A549 (cell line): ENCODE data around the gene METTL24.

ENCODE experiments used
- JUN ChIP-seq, 2 experiments: fragments of >200 bp; sonication (Bioruptor Twin); formaldehyde crosslinking; IDR thresholded peaks; 2 replicates in 1 of 2; 3 replicates in 1 of 2; pipeline ENCODE4 v1.6.1; 2016 to 2017
- POLR2A ChIP-seq: IDR thresholded peaks from 2 replicates; pipeline ENCODE4 v1.6.1; 2012; ENCODE audit warnings: mild to moderate bottlenecking, low read length
- TF ChIP-seq, protein P1 (sequence below): fragments of >200 bp; sonication (Bioruptor Twin); formaldehyde crosslinking; IDR thresholded peaks from 3 replicates; pipeline ENCODE4 v1.5.1; 2016

DNA sequence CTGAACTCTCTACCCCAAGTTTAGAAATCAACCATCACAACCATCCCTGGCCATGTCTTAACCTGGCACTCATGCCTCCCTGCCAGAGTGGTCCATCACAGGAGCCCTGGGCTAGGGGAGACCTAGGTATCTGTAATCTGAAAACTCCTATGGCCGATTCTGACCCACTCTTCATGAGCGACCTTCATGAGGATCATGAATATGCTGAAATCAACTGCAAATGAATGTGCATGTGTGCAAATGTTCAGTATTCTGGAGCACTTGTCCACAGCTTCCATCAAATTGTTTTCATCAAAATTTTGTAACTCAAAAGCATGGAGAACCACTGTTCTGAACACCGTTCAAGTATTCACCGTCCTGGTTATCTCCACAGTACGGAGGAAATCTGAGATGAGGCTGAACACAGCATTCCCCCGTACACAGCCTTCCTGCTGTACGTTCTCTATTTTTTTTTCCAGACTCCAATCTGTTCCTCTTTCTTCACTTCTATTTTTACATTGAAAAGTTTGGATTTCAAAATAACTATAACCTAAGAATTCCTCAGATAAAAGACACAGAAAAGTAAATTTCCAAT is 17.7 kb downstream of the METTL24 start:
- TF ChIP-seq POLR2A (no peak), JUN (IDR thresholded peaks at IDR 0.05) (no peak)
- TF ChIP-seq, protein P1, sequence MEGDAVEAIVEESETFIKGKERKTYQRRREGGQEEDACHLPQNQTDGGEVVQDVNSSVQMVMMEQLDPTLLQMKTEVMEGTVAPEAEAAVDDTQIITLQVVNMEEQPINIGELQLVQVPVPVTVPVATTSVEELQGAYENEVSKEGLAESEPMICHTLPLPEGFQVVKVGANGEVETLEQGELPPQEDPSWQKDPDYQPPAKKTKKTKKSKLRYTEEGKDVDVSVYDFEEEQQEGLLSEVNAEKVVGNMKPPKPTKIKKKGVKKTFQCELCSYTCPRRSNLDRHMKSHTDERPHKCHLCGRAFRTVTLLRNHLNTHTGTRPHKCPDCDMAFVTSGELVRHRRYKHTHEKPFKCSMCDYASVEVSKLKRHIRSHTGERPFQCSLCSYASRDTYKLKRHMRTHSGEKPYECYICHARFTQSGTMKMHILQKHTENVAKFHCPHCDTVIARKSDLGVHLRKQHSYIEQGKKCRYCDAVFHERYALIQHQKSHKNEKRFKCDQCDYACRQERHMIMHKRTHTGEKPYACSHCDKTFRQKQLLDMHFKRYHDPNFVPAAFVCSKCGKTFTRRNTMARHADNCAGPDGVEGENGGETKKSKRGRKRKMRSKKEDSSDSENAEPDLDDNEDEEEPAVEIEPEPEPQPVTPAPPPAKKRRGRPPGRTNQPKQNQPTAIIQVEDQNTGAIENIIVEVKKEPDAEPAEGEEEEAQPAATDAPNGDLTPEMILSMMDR, result no peak
